Measurements from ENCODE around the gene STAT5A. TPM values are rescaled to one million over a fixed set of nuclear protein-coding genes. Genes with fewer than 3 reads are reported as not detected.
"Not testable (repeated sequence)": the region's sequence is repeated elsewhere in the genome, so short reads cannot be mapped to it uniquely, and the experiment has no call there.

The STAT5A gene
- total RNA-seq, 4 donors from 2014 or later, result 7.3 to 34.3 (median 14.0) TPM

- WGBS, 2 donors, result 40 to 60% methylated on average over 3 of the region's 3 CpGs
- intact Hi-C loops (cut with DNase I), result no loop called here
- Histone ChIP-seq H3K36me3 (peaks cover 0 to 5% (median 0%) of the 10 kb centered on the region in 3 donors), H3K4me1 (peaks cover 6 to 56% (median 8%) of the 10 kb centered on the region in 3 donors), H3K27me3 (no peaks in the 10 kb centered on the region), H3K4me3 (no peak overlapping the region), H3K9me3 (no peaks in the 10 kb centered on the region), H3K27ac (no peak overlapping the region)
- no peak for DNase-seq
- TF ChIP-seq POLR2A (IDR thresholded peaks at IDR 0.05), result no peak
Measured at GRCh38 chr17:42354956-42355843, 66.9 kb downstream of the STAT5A start.

- no peaks in the 10 kb centered on the region for H3K27me3 ChIP-seq
- H3K27ac ChIP-seq, result no peak overlapping the region
- H3K9me3 ChIP-seq, result no peaks in the 10 kb centered on the region
- DNase-seq, result no peak
- no peak overlapping the region for H3K4me3 ChIP-seq
- intact Hi-C loops (cut with DNase I), result no loop called here
- H3K36me3 ChIP-seq, result peaks cover 0 to 5% (median 0%) of the 10 kb centered on the region in 3 donors
- H3K4me1 ChIP-seq, result peaks cover 13 to 64% (median 26%) of the 10 kb centered on the region in 3 donors
- TF ChIP-seq POLR2A (IDR thresholded peaks at IDR 0.05) (no peak), CTCF (IDR thresholded peaks at IDR 0.05) (no peak)
- WGBS, 2 donors, result 59 to 60% methylated on average over 1 of the region's 1 CpG
Measured at GRCh38 chr17:42358434-42358833, 70.1 kb downstream of the STAT5A start.

GRCh38 chr17:42359133-42359532 lies 70.8 kb downstream of the STAT5A start:
- TF ChIP-seq POLR2A (IDR thresholded peaks at IDR 0.05) (no peak), CTCF (IDR thresholded peaks at IDR 0.05) (no peak)
- peaks cover 13 to 66% (median 32%) of the 10 kb centered on the region in 3 donors for H3K4me1 ChIP-seq
- H3K27me3 ChIP-seq, result no peaks in the 10 kb centered on the region
- no peaks in the 10 kb centered on the region for H3K9me3 ChIP-seq
- peaks cover 0 to 5% (median 0%) of the 10 kb centered on the region in 3 donors for H3K36me3 ChIP-seq
- 91 to 96% methylated on average over 6 to 7 of the region's 7 CpGs for WGBS, 2 donors
- intact Hi-C loops (cut with DNase I), result no loop called here
- no peak overlapping the region for H3K27ac ChIP-seq
- DNase-seq, result no peak
- H3K4me3 ChIP-seq, result no peak overlapping the region

GRCh38 chr17:42360388-42360787 lies 72.1 kb downstream of the STAT5A start:
- DNase-seq; H3K27ac ChIP-seq; H3K9me3 ChIP-seq; H3K4me3 ChIP-seq; H3K36me3 ChIP-seq; intact Hi-C loops (cut with DNase I); H3K27me3 ChIP-seq: not testable (repeated sequence)
- WGBS, 2 donors, result 100% methylated on average over 2 of the region's 2 CpGs
- peaks cover 9 to 67% (median 32%) of the 10 kb centered on the region in 3 donors for H3K4me1 ChIP-seq

Other genes starting within 250 kb of the STAT5A start
- gene C17orf113, start 237.9 kb upstream of the STAT5A start, total RNA-seq, result under 1 TPM in 3 of 4 donors, not detected in 1; 0.35 to 0.57 (median 0.48) TPM
- gene ZNF385C, start 190.0 kb upstream of the STAT5A start, total RNA-seq, result under 1 TPM in 2 of 4 donors, not detected in 2; 0.18 to 0.38 TPM
- 10 to 100 TPM in 1 of 4 donors, 1 to 10 TPM in 3; 3.9 to 10.4 (median 8.9) TPM for gene DHX58, start 175.8 kb upstream of the STAT5A start, total RNA-seq
- 10 to 100 TPM in 3 of 4 donors, 1 to 10 TPM in 1; 9.3 to 34.1 (median 27.0) TPM for gene KAT2A, start 167.1 kb upstream of the STAT5A start, total RNA-seq
- gene HSPB9, start 165.7 kb upstream of the STAT5A start, total RNA-seq, result not detected
- gene RAB5C, start 133.5 kb upstream of the STAT5A start, total RNA-seq, result 100 to 1,000 TPM in 1 of 4 donors, 10 to 100 TPM in 3; 68.5 to 107 (median 78.6) TPM
- gene KCNH4, start 107.4 kb upstream of the STAT5A start, total RNA-seq, result under 1 TPM in 2 of 4 donors, not detected in 2; under 0.01 to 0.09 TPM
- not detected for gene HCRT, start 103.0 kb upstream of the STAT5A start, total RNA-seq
- gene GHDC, start 94.0 kb upstream of the STAT5A start, total RNA-seq, result 10 to 100 TPM in 2 of 4 donors, 1 to 10 TPM in 2; 5.5 to 22.0 (median 13.1) TPM
- 10 to 100 TPM; 17.9 to 57.6 (median 19.5) TPM for gene STAT5B, start 12.1 kb upstream of the STAT5A start, total RNA-seq
- 100 to 1,000 TPM; 137 to 229 (median 176) TPM for gene STAT3, start 99.9 kb downstream of the STAT5A start, total RNA-seq
- 100 to 1,000 TPM in 2 of 4 donors, 10 to 100 TPM in 2; 67.8 to 210 (median 113) TPM for gene CAVIN1, start 134.8 kb downstream of the STAT5A start, total RNA-seq
- 10 to 100 TPM; 35.9 to 62.7 (median 47.5) TPM for gene ATP6V0A1, start 170.4 kb downstream of the STAT5A start, total RNA-seq
- gene NAGLU, start 247.7 kb downstream of the STAT5A start, total RNA-seq, result 10 to 100 TPM; 19.2 to 39.0 (median 26.5) TPM